DMS79 (cell line): ENCODE data around the gene PTEN.
"Not testable (repeated sequence)": the region's sequence is repeated elsewhere in the genome, so short reads cannot be mapped to it uniquely, and the experiment has no call there.

ENCODE experiments used
- DNase-seq: peaks from one replicate; lab custom pipeline; 2025; lab: John Stamatoyannopoulos, UW

PTEN gene

GRCh38 chr10:87846023-87846422 is 17.4 kb upstream of the PTEN start:
- DNase-seq, result no peak

- DNase-seq, result not testable (repeated sequence)
Observed at GRCh38 chr10:87846711-87847110, 16.7 kb upstream of the PTEN start.

- DNase-seq, result no peak
Observed at GRCh38 chr10:87847550-87847949, 15.9 kb upstream of the PTEN start.

GRCh38 chr10:87849001-87849400 is 14.4 kb upstream of the PTEN start:
- no peak for DNase-seq

- no peak for DNase-seq
Observed at GRCh38 chr10:87850742-87851205, 12.7 kb upstream of the PTEN start.

- DNase-seq, result no peak
Observed at GRCh38 chr10:87852089-87852488, 11.3 kb upstream of the PTEN start.

GRCh38 chr10:87855247-87855646 is 8.2 kb upstream of the PTEN start:
- DNase-seq, result not testable (repeated sequence)

GRCh38 chr10:87855665-87856064 is 7.8 kb upstream of the PTEN start:
- DNase-seq, result not testable (repeated sequence)

GRCh38 chr10:87860156-87860795 is 3.1 kb upstream of the PTEN start:
- no peak for DNase-seq

- no peak for DNase-seq
Observed at GRCh38 chr10:87860816-87861403, 2.5 kb upstream of the PTEN start.

- no peak for DNase-seq
Observed at GRCh38 chr10:87861566-87861952, 1.9 kb upstream of the PTEN start.

GRCh38 chr10:87861953-87862678 is 1.3 kb upstream of the PTEN start:
- DNase-seq, result peak; percentile 79

- DNase-seq, result no peak
Observed at GRCh38 chr10:87862679-87863052, 759 bp upstream of the PTEN start.

- not testable (repeated sequence) for DNase-seq
Observed at GRCh38 chr10:87863951-87864495, 598 bp downstream of the PTEN start.

GRCh38 chr10:87864496-87865059 is 1.2 kb downstream of the PTEN start:
- no peak for DNase-seq

GRCh38 chr10:87865241-87865881 is 1.9 kb downstream of the PTEN start:
- DNase-seq, result no peak

GRCh38 chr10:87866412-87866974 is 3.1 kb downstream of the PTEN start:
- DNase-seq, result no peak

- no peak for DNase-seq
Observed at GRCh38 chr10:87867453-87867852, 4.0 kb downstream of the PTEN start.

- DNase-seq, result no peak
Observed at GRCh38 chr10:87868277-87868676, 4.9 kb downstream of the PTEN start.

- DNase-seq, result not testable (repeated sequence)
Observed at GRCh38 chr10:87869139-87869538, 5.7 kb downstream of the PTEN start.

GRCh38 chr10:87869773-87870551 is 6.5 kb downstream of the PTEN start:
- no peak for DNase-seq
